K562 (cell line): Measurements from ENCODE around the gene NFYC. TPM values are rescaled to one million over a fixed set of nuclear protein-coding genes. Genes with fewer than 3 reads are reported as not detected.

Source experiments
- ATAC-seq: fragments of 200-7000 bp; cut with Tn5 transposase; 3 replicates; pipeline ENCODE4 v1.9.1; 2020; ENCODE audit warnings: moderate library complexity
- BruUV-seq: library from RNA; stranded (reverse); fragments of 400-500 nt; replicated peaks from 2 replicates; lab custom pipeline; 2021; lab: Mats Ljungman, UMichigan
- CTCF ChIA-PET: fragments of 300-600 bp; formaldehyde crosslinking; extraction: SDS; loops from one replicate; lab custom pipeline; 2021; ENCODE audit warnings: low intra/inter-chr PET ratio; lab: Yijun Ruan, JAX
- POLR2A ChIA-PET: fragments of 300-600, 350-650 bp; sonication (Branson Sonifier 250); formaldehyde crosslinking; extraction: SDS; loops from one replicate; lab custom pipeline; 2021; ENCODE audit warnings: antibody characterized with exemption, inconsistent platforms; lab: Yijun Ruan, JAX
- DNase-seq, 4 experiments: peaks; one replicate each; pipeline versions ENCODE4 v3.0.0 to v3.0.0-alpha.2; 2011 to 2018; ENCODE audit warnings: low spot score in 3 of 4, mixed read lengths in 3 of 4; ENCODE audit errors: extremely low read depth in 1 of 4
- FAIRE-seq: peaks from 2 replicates; lab custom pipeline; 2011; peaks lifted over from hg19 to GRCh38; lab: Jason Lieb, UNC
- H2AFZ ChIP-seq: 2 replicates; pipeline ENCODE4 v1.6.0; 2011; ENCODE audit warnings: low read depth, low read length, control low read depth, inconsistent platforms
- H3K27ac ChIP-seq: fragments of 200-600 bp; 3 replicates; pipeline ENCODE4 v1.8.0; 2011; ENCODE audit warnings: low read depth, mild to moderate bottlenecking, control low read depth, inconsistent platforms, low read length, moderate library complexity, mixed read lengths; ENCODE audit errors: extremely low read depth
- H3K27me3 ChIP-seq, 2 experiments: fragments of 300-600 bp in 1 of 2; 2 replicates in 1 of 2; 3 replicates in 1 of 2; pipeline versions ENCODE4 v1.6.0 to v1.8.0; 2011; ENCODE audit warnings: inconsistent platforms in 2 of 2, low read length in 2 of 2, mild to moderate bottlenecking in 1 of 2, mixed read lengths in 1 of 2, moderate library complexity in 1 of 2; ENCODE audit not compliant: control insufficient read depth in 2 of 2, insufficient read depth in 2 of 2
- H3K36me3 ChIP-seq: fragments of 300-600 bp; 3 replicates; pipeline ENCODE4 v1.8.0; 2011; ENCODE audit warnings: mild to moderate bottlenecking, low read length, inconsistent platforms; ENCODE audit not compliant: control insufficient read depth, insufficient read depth
- H3K4me1 ChIP-seq, 2 experiments: fragments of 200-600 bp in 1 of 2; replicated peaks in 1 of 2; 2 replicates in 1 of 2; 3 replicates in 1 of 2; pipeline versions ENCODE4 v1.5.1 to v1.8.0; 2011; ENCODE audit warnings: inconsistent platforms in 2 of 2, low read length in 2 of 2, mild to moderate bottlenecking in 1 of 2, mixed read lengths in 1 of 2, moderate library complexity in 1 of 2; ENCODE audit not compliant: control insufficient read depth in 2 of 2, insufficient read depth in 2 of 2
- H3K4me2 ChIP-seq: 2 replicates; pipeline ENCODE4 v1.6.1; 2011; ENCODE audit warnings: low read length, control low read depth, inconsistent platforms, mixed read lengths; ENCODE audit not compliant: insufficient read depth
- H3K4me3 ChIP-seq: fragments of 200-600 bp; sonication (generic), shearing (Covaris generic); 2 replicates; pipeline ENCODE4 v1.5.1; 2016; ENCODE audit warnings: control low read depth, inconsistent platforms
- H3K79me2 ChIP-seq: fragments of 200-600 bp; 3 replicates; pipeline ENCODE4 v1.8.0; 2011; ENCODE audit warnings: low read length, inconsistent platforms; ENCODE audit not compliant: control insufficient read depth, insufficient read depth
- H3K9ac ChIP-seq, 2 experiments: 2 replicates each; pipeline versions ENCODE4 v1.6.0 to v1.6.1; 2011; ENCODE audit warnings: low read depth in 2 of 2, low read length in 2 of 2, control low read depth in 1 of 2, inconsistent platforms in 1 of 2, mild to moderate bottlenecking in 1 of 2, mixed read lengths in 1 of 2; ENCODE audit not compliant: insufficient read depth in 1 of 2
- H3K9me1 ChIP-seq: one replicate; pipeline ENCODE4 v1.6.0; 2011; ENCODE audit warnings: inconsistent platforms, mild to moderate bottlenecking, low read length, moderate library complexity; ENCODE audit not compliant: control insufficient read depth, insufficient read depth
- H3K9me3 ChIP-seq: replicated peaks from 2 replicates; pipeline ENCODE4 v1.5.1; 2011; ENCODE audit warnings: low read depth, low read length, inconsistent platforms; ENCODE audit not compliant: control insufficient read depth, insufficient read depth
- H4K20me1 ChIP-seq: replicated peaks from 2 replicates; pipeline ENCODE4 v1.6.1; 2011; ENCODE audit warnings: low read length, inconsistent platforms, mixed read lengths; ENCODE audit not compliant: control insufficient read depth, insufficient read depth
- CEBPG ChIP-seq, 3 experiments: fragments of 200-800 bp in 1 of 3; sonication (Bioruptor generic) in 1 of 3; sonication (generic) in 1 of 3; formaldehyde crosslinking in 1 of 3; IDR thresholded peaks in 2 of 3; conservative IDR thresholded peaks in 1 of 3; 2 replicates each; pipeline versions ENCODE4 v1.6.1 to v1.8.0; 2016 to 2022; ENCODE audit warnings: missing compliant biosample characterization in 2 of 3, missing genetic modification characterization in 2 of 3, mild to moderate bottlenecking in 1 of 3, missing genetic modification reagents in 1 of 3
- FOXA3 ChIP-seq, 2 experiments: fragments of 450-650 bp in 1 of 2; sonication (generic) in 1 of 2; formaldehyde crosslinking; IDR thresholded peaks in 1 of 2; conservative IDR thresholded peaks in 1 of 2; 2 replicates each; pipeline versions ENCODE4 v1.4.0 to v1.8.0; 2020 to 2022; ENCODE audit warnings: mild to moderate bottlenecking in 2 of 2, missing genetic modification reagents in 1 of 2
- JUN ChIP-seq, 2 experiments: sonication (generic) in 1 of 2; formaldehyde crosslinking in 1 of 2; IDR thresholded peaks; 2 replicates each; pipeline versions ENCODE4 v1.6.1 to v1.8.0; 2012 to 2022; ENCODE audit warnings: borderline replicate concordance in 2 of 2, mild to moderate bottlenecking in 2 of 2, improper control_type of control experiment in 1 of 2, low read depth in 1 of 2, low read length in 1 of 2, missing genetic modification reagents in 1 of 2
- MIER1 ChIP-seq: fragments of 450-650 bp; IDR thresholded peaks from 2 replicates; pipeline ENCODE4 v1.6.1; 2016; ENCODE audit warnings: antibody characterized with exemption, mild to moderate bottlenecking, low read depth
- TEAD1 ChIP-seq, 2 experiments: fragments of 450-650 bp in 1 of 2; sonication (generic) in 1 of 2; formaldehyde crosslinking; IDR thresholded peaks; 2 replicates each; pipeline versions ENCODE4 v1.4.0 to v1.8.0; 2020 to 2022; ENCODE audit warnings: mild to moderate bottlenecking in 2 of 2, missing genetic modification reagents in 1 of 2
- U2AF1 ChIP-seq: fragments of 200-400 bp; formaldehyde crosslinking; optimal IDR thresholded peaks from 2 replicates; pipeline ENCODE3; 2017; ENCODE audit warnings: mild to moderate bottlenecking, low read depth, low read length, moderate library complexity
- ZNF143 ChIP-seq: sonication (generic); formaldehyde crosslinking; IDR thresholded peaks from 2 replicates; pipeline ENCODE4 v1.9.0; 2022; ENCODE audit warnings: mild to moderate bottlenecking, missing genetic modification reagents
- WGBS: fragments of 100-300 bp; shearing (Covaris generic); methylation state at CpG from one replicate; pipeline ENCODE4 v1.1.6; 2016; ENCODE audit warnings: low coverage, mixed read lengths; ENCODE audit not compliant: insufficient coverage; ENCODE audit errors: missing lambda C conversion rate; 5-methylcytosine and 5-hydroxymethylcytosine counted together
- in situ Hi-C: fragments of 300-500 bp; cut with MboI; formaldehyde crosslinking; loops from 4 replicates; pipeline ENCODE4 v1.15.0; 2018; ENCODE audit warnings: inconsistent platforms, mixed read lengths
- intact Hi-C: fragments of 100-400 bp; cut with micrococcal nuclease; formaldehyde crosslinking; loops from 2 replicates; pipeline ENCODE4 v1.14.2; 2022
- polyA plus RNA-seq, 8 experiments: library from polyadenylated mRNA; depleted of rRNA in 4 of 8; stranded (reverse) in 5 of 8; unstranded in 3 of 8; fragments of >200 nt; fragmentation: Nextera tagmentation in 2 of 8; fragmentation: Illumina TruSeq in 1 of 8; extraction: Ambion mirVana in 2 of 8; extraction: Trizol in 1 of 8; gene quantifications; 2 replicates each; pipeline versions ENCODE4 v1.2.1 to v1.2.3, GENCODE V29; 2011 to 2014; ENCODE audit warnings: inconsistent platforms in 1 of 8, missing spikeins in 1 of 8
- total RNA-seq, 7 experiments: library from RNA; depleted of rRNA in 6 of 7; stranded (reverse); fragments of >200 nt in 6 of 7; fragmentation: Illumina TruSeq in 2 of 7; extraction: Trizol in 2 of 7; gene quantifications; 2 replicates each; pipeline versions ENCODE4 v1.2.1 to v1.2.3, GENCODE V29; 2011 to 2021; ENCODE audit warnings: low replicate concordance in 1 of 7
- TF ChIP-seq, protein P1 (sequence below): sonication (generic); formaldehyde crosslinking; IDR thresholded peaks from 2 replicates; pipeline ENCODE4 v1.9.0; 2022; ENCODE audit warnings: mild to moderate bottlenecking, missing genetic modification reagents
- TF ChIP-seq, protein P2 (sequence below): sonication (generic); formaldehyde crosslinking; IDR thresholded peaks from 2 replicates; pipeline ENCODE4 v1.8.0; 2022; ENCODE audit warnings: mild to moderate bottlenecking, missing genetic modification reagents

The NFYC gene
- total and polyA plus RNA-seq, 9 of the 15 experiments (the other 6 are each of a cell fraction or from before 2014, with no cell fraction given): 4.8 to 59.8 (median 41.1) TPM

DNA sequence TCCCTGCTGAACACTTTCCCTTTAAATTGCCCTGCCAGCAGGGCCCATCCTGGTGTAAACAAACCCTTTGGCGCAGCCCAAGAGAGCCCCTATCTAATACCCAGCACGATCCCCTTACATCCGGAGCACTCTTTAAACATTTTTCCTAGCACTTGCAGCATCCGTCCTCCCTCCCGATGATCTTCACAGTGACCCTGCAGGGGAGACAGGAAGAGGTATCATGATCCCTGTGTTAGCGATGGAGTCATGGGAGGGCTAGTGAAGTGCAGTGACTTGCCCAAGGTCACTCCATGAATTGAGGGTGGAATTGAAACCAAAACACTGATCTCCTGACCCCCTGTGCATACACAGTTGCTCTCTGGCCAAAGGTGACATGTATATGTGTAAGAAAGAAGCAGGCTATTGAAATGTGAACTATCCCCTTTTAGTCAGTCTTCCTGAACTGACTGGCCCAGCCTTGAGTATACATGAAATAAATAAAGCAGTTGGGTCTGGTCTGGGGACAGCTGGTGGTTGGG, 82.3 kb downstream of the NFYC start:
- in situ Hi-C loops (loop anchor here (5.0 kb wide), 1 partner anchor 178 kb away; no protein-coding TSS in a partner anchor), intact Hi-C loops (loop anchor here (1.0 kb wide), 5 partner anchors 46 to 178 kb away; no protein-coding TSS in a partner anchor)
- Histone ChIP-seq H3K4me3 (no peak overlapping the region), H3K9me3 (peaks cover 4% of the 10 kb centered on the region; the same call in 1 of the 2 replicates), H3K27ac (no peak overlapping the region), H3K36me3 (peaks cover 27% of the 10 kb centered on the region), H3K4me2 (no peak overlapping the region), H3K4me1 (peaks cover 0 to 14% of the 10 kb centered on the region in 2 experiments; a peak in 4 of 5 replicates), H4K20me1 (no peaks in the 10 kb centered on the region), H3K9ac (no peak overlapping the region), H2AFZ (no peak overlapping the region), H3K9me1 (no peaks in the 10 kb centered on the region), H3K79me2 (no peaks in the 10 kb centered on the region), H3K27me3 (no peaks in the 10 kb centered on the region)
- DNase-seq (no peak), ATAC-seq (peak; percentile 17), FAIRE-seq (no peak)
- no TSS peak for BruUV-seq
- TF ChIP-seq, protein P1, sequence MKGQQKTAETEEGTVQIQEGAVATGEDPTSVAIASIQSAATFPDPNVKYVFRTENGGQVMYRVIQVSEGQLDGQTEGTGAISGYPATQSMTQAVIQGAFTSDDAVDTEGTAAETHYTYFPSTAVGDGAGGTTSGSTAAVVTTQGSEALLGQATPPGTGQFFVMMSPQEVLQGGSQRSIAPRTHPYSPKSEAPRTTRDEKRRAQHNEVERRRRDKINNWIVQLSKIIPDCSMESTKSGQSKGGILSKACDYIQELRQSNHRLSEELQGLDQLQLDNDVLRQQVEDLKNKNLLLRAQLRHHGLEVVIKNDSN (CRISPR knock-in tag): peak; percentile 32; the same call in 1 of the 2 replicates
- 0 out of 2 replicates have a peak, but pooled peaks have one; percentile 50 for TF ChIP-seq ZNF143 (CRISPR knock-in tag)
- peak in 1 of 2 experiments; percentile 68; a peak in 1 of 4 replicates for TF ChIP-seq TEAD1 (CRISPR knock-in tag; IDR thresholded peaks at IDR 0.05)
- TF ChIP-seq JUN (IDR thresholded peaks at IDR 0.05; ENCODE audit: borderline replicate concordance, low read depth, low read length): no peak
- TF ChIP-seq JUN (CRISPR knock-in tag; IDR thresholded peaks at IDR 0.05; ENCODE audit: borderline replicate concordance): 0 out of 2 replicates have a peak, but pooled peaks have one; percentile 61
- TF ChIP-seq, protein P2, sequence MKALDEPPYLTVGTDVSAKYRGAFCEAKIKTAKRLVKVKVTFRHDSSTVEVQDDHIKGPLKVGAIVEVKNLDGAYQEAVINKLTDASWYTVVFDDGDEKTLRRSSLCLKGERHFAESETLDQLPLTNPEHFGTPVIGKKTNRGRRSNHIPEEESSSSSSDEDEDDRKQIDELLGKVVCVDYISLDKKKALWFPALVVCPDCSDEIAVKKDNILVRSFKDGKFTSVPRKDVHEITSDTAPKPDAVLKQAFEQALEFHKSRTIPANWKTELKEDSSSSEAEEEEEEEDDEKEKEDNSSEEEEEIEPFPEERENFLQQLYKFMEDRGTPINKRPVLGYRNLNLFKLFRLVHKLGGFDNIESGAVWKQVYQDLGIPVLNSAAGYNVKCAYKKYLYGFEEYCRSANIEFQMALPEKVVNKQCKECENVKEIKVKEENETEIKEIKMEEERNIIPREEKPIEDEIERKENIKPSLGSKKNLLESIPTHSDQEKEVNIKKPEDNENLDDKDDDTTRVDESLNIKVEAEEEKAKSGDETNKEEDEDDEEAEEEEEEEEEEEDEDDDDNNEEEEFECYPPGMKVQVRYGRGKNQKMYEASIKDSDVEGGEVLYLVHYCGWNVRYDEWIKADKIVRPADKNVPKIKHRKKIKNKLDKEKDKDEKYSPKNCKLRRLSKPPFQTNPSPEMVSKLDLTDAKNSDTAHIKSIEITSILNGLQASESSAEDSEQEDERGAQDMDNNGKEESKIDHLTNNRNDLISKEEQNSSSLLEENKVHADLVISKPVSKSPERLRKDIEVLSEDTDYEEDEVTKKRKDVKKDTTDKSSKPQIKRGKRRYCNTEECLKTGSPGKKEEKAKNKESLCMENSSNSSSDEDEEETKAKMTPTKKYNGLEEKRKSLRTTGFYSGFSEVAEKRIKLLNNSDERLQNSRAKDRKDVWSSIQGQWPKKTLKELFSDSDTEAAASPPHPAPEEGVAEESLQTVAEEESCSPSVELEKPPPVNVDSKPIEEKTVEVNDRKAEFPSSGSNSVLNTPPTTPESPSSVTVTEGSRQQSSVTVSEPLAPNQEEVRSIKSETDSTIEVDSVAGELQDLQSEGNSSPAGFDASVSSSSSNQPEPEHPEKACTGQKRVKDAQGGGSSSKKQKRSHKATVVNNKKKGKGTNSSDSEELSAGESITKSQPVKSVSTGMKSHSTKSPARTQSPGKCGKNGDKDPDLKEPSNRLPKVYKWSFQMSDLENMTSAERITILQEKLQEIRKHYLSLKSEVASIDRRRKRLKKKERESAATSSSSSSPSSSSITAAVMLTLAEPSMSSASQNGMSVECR (CRISPR knock-in tag): peak; percentile 58; the same call in 1 of the 2 replicates
- TF ChIP-seq FOXA3 (CRISPR knock-in tag; conservative IDR thresholded peaks at IDR 0.05 in 1 of 2, IDR thresholded peaks at IDR 0.05 in 1 of 2): 0 out of 4 replicates have a peak, but pooled peaks of 1 of the 2 experiments have one; percentile 70
- TF ChIP-seq MIER1: no peak
- TF ChIP-seq CEBPG (CRISPR knock-in tag; IDR thresholded peaks at IDR 0.05): 0 out of 2 replicates have a peak, but pooled peaks have one; percentile 13
- no peak for TF ChIP-seq CEBPG (tag; conservative IDR thresholded peaks at IDR 0.05 in 1 of 2, IDR thresholded peaks at IDR 0.05 in 1 of 2)
- no peak for TF ChIP-seq U2AF1
- CTCF ChIA-PET: interaction anchor here (0.6 to 3.6 kb wide), 10 partner anchors 8 to 179 kb away, joined by 3 to 53 read pairs (median 4); no protein-coding TSS in a partner anchor
- 64% methylated on average over 6 of the region's 6 CpGs for WGBS
- POLR2A ChIA-PET: interaction anchor here (0.5 to 2.1 kb wide), 13 partner anchors 9 to 177 kb away, joined by 3 to 10 read pairs (median 4); no protein-coding TSS in a partner anchor
